Body of pancreas (tissue), 4 donors: ENCODE results near the gene ITGB4. TPM values are rescaled to one million over a fixed set of nuclear protein-coding genes. Genes with fewer than 3 reads are reported as not detected.
A peak's percentile ranks its signal among the peaks of the same experiment; 100 is the strongest.

Experiments
- ATAC-seq: fragments of 150-250 bp; one replicate; pipeline ENCODE4 v1.9.1; 2016
- DNase-seq, 4 donors: peaks; one replicate each; pipeline ENCODE4 v3.0.0-alpha.2; 2019
- H3K27ac ChIP-seq, 4 donors: fragments of 200-600 bp; sonication (generic); 1 replicate in 3 of 4; 2 replicates in 1 of 4; pipeline versions ENCODE4 v1.5.1 to v1.6.1; 2016 to 2019; ENCODE audit warnings: mild to moderate bottlenecking in 1 of 4, mixed read lengths in 1 of 4, moderate library complexity in 1 of 4
- H3K27me3 ChIP-seq, 2 donors: fragments of 200-600 bp; sonication (generic); one replicate each; pipeline ENCODE4 v1.6.0; 2016; ENCODE audit warnings: mild to moderate bottlenecking in 1 of 2
- H3K36me3 ChIP-seq, 2 donors: fragments of 200-600 bp; sonication (generic); replicated peaks in 1 of 2; 2 replicates each; pipeline ENCODE4 v1.5.1; 2016; ENCODE audit warnings: low read depth in 2 of 2; ENCODE audit not compliant: insufficient read depth in 1 of 2
- H3K4me1 ChIP-seq: fragments of 200-600 bp; sonication (generic); one replicate; pipeline ENCODE4 v1.6.0; 2016
- H3K4me3 ChIP-seq, 2 donors: fragments of 200-600 bp; sonication (generic); 1 replicate in 1 of 2; 2 replicates in 1 of 2; pipeline ENCODE4 v1.5.1; 2016 to 2019
- H3K9me3 ChIP-seq, 3 donors: fragments of 200-600 bp; sonication (generic); 1 replicate in 2 of 3; 2 replicates in 1 of 3; pipeline ENCODE4 v1.5.1; 2016
- CTCF ChIP-seq, 7 experiments: fragments of 450-650 bp in 4 of 7; fragments of 200-600 bp in 3 of 7; sonication (generic) in 3 of 7; IDR thresholded peaks; one replicate each; pipeline ENCODE4 v1.5.1; 2016 to 2019; ENCODE audit warnings: antibody characterized with exemption in 7 of 7
- POLR2A ChIP-seq, 3 donors: fragments of 450-650 bp; IDR thresholded peaks; one replicate each; pipeline ENCODE4 v1.6.1; 2016; ENCODE audit warnings: antibody characterized with exemption in 3 of 3, mild to moderate bottlenecking in 2 of 3
- WGBS, 2 donors: methylation state at CpG; one replicate each; pipeline ENCODE4 v1.1.5; 2017; 5-methylcytosine and 5-hydroxymethylcytosine counted together
- intact Hi-C: fragments of 100-400 bp; cut with DNase I; formaldehyde crosslinking; loops from one replicate; pipeline ENCODE4 v1.15.1; 2023
- total RNA-seq, 2 donors: library from RNA; depleted of rRNA; stranded (reverse); fragments of >200 nt; gene quantifications; one replicate each; pipeline ENCODE4 v1.1.0, GENCODE V29; 2016

ITGB4 gene
- total RNA-seq, 2 donors from 2014 or later, result 25.1 to 33.7 TPM

GRCh38 chr17:75698659-75699058 lies 22.6 kb upstream of the ITGB4 start:
- H3K9me3 ChIP-seq, result no peaks in the 10 kb centered on the region
- no peak for DNase-seq
- H3K27me3 ChIP-seq, result no peaks in the 10 kb centered on the region
- WGBS, 2 donors, result 50 to 61% methylated on average over 3 of the region's 3 CpGs
- H3K27ac ChIP-seq, result peak overlapping the region; percentile 19 to 91 (median 88)
- ATAC-seq, result no peak
- TF ChIP-seq POLR2A (IDR thresholded peaks at IDR 0.05) (no peak), CTCF (IDR thresholded peaks at IDR 0.05) (no peak)
- no peak overlapping the region for H3K4me3 ChIP-seq
- H3K4me1 ChIP-seq, result peaks cover 76% of the 10 kb centered on the region
- intact Hi-C loops, result no loop called here
- peaks cover 9 to 12% of the 10 kb centered on the region in 2 donors for H3K36me3 ChIP-seq

GRCh38 chr17:75701288-75701687 lies 20.0 kb upstream of the ITGB4 start:
- peak overlapping the region in 2 of 4 donors; percentile 88 to 91 for H3K27ac ChIP-seq
- no peak for ATAC-seq
- TF ChIP-seq POLR2A (IDR thresholded peaks at IDR 0.05) (no peak), CTCF (IDR thresholded peaks at IDR 0.05) (no peak)
- H3K4me1 ChIP-seq, result peaks cover 52% of the 10 kb centered on the region
- 79 to 82% methylated on average over 10 of the region's 10 CpGs for WGBS, 2 donors
- peaks cover 18 to 27% of the 10 kb centered on the region in 2 donors for H3K36me3 ChIP-seq
- no peak for DNase-seq
- intact Hi-C loops, result no loop called here
- no peaks in the 10 kb centered on the region for H3K9me3 ChIP-seq
- H3K4me3 ChIP-seq, result no peak overlapping the region
- no peaks in the 10 kb centered on the region for H3K27me3 ChIP-seq

- DNase-seq (no peak), ATAC-seq (no peak)
- H3K4me3 ChIP-seq, result no peak overlapping the region
- H3K27ac ChIP-seq, result no peak overlapping the region
- no peaks in the 10 kb centered on the region for H3K27me3 ChIP-seq
- peaks cover 23 to 35% of the 10 kb centered on the region in 2 donors for H3K36me3 ChIP-seq
- WGBS, 2 donors, result 92 to 97% methylated on average over 10 to 12 of the region's 12 CpGs
- H3K9me3 ChIP-seq, result no peaks in the 10 kb centered on the region
- peaks cover 33% of the 10 kb centered on the region for H3K4me1 ChIP-seq
- TF ChIP-seq CTCF (IDR thresholded peaks at IDR 0.05), result no peak
- no peak for TF ChIP-seq POLR2A (IDR thresholded peaks at IDR 0.05)
- intact Hi-C loops, result no loop called here
These were observed 18.1 kb upstream of the ITGB4 start for GRCh38 chr17:75703191-75703590.

GRCh38 chr17:75703591-75703990 lies 17.7 kb upstream of the ITGB4 start:
- Histone ChIP-seq H3K9me3 (no peaks in the 10 kb centered on the region), H3K4me1 (peaks cover 29% of the 10 kb centered on the region), H3K27me3 (no peaks in the 10 kb centered on the region), H3K27ac (no peak overlapping the region), H3K4me3 (no peak overlapping the region), H3K36me3 (peaks cover 23 to 36% of the 10 kb centered on the region in 2 donors)
- TF ChIP-seq CTCF (IDR thresholded peaks at IDR 0.05) (no peak), POLR2A (IDR thresholded peaks at IDR 0.05) (no peak)
- no peak for ATAC-seq
- no peak for DNase-seq
- WGBS, 2 donors, result 87 to 96% methylated on average over 8 of the region's 9 CpGs
- intact Hi-C loops, result no loop called here
